GM19324 (cell line): Measurements from ENCODE around the gene TYW3.

Source experiments
- ATAC-seq: cut with Tn5 transposase; IDR thresholded peaks from one replicate; pipeline ENCODE4 v1.9.1; 2021; ENCODE audit warnings: mild to moderate bottlenecking, moderate library complexity; ENCODE audit not compliant: unreplicated experiment, low FRiP score

TYW3 gene, protein sequence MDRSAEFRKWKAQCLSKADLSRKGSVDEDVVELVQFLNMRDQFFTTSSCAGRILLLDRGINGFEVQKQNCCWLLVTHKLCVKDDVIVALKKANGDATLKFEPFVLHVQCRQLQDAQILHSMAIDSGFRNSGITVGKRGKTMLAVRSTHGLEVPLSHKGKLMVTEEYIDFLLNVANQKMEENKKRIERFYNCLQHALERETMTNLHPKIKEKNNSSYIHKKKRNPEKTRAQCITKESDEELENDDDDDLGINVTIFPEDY

DNA sequence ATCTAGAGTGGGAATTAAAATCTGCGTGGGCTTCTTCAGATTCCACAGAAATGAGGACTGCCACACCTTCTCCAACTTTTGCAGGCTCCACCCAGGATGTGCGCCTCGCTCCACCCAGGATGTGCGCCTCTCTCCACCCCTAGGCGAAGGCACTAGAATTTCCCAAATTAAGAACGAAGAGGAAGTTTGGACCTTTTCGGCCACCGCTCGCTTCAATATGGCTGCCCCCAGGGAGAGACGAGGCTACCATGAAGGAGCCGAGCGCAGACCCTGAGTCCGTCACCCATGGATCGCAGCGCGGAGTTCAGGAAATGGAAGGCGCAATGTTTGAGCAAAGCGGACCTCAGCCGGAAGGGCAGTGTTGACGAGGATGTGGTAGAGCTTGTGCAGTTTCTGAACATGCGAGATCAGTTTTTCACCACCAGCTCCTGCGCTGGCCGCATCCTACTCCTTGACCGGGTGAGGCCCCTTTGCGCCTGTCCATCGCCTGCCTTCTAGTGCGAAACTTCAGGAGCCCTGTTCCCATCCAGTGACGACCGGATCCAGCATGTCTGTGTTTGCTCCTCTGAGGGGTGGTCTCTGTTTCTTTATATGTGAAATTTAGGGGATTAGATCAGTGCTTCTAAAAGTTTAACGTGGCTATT is at the start of gene TYW3, which contains the start of gene CRYZ:
TYW3 (plus strand) TSS at position 193 of the 644 bp plus-strand sequence; CDS start at position 286, 93 bp downstream.
CRYZ (minus strand) TSS at position 91 of the 644 bp plus-strand sequence. CDS start 8,229 bp downstream, outside the sequence.
- ATAC-seq: peak; percentile 83

DNA sequence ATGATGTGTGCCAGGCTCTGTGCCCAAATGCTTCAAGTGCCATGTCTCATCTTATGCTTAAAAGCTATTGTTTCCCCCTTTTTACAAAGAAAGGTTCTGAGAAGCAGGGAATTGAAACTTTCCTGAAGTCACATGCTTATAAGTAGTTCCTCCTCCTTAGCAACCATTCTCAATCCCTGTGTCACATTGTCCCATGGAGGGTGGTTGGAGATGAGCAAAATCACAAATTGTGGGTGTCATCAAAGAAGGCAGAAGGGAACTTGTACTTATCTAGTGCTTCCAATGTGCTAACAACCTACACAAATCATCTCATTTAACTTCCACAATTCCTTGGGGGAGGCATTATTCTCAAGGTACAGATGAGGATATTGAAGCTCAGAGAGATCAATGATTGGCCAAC is 49.3 kb upstream of the TYW3 start:
- no peak for ATAC-seq

DNA sequence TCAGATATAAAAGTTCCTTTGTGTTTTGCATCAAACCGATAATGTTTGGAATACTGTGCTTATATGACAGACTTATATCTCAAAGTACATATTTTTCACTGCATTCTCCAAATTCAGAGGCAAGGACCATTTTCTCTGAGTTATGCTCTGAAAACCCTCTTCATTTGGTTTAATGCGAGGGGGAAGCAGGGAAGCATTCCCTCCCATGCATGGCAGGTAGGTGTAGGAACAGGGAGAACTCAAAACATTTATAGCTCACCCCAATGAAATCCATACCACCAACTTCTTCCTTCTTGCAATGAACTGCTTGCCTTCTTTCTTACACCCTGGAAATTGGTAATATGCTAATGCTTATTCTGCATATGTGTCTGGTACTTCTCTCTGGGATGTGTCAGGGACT is 48.7 kb upstream of the TYW3 start:
- ATAC-seq: no peak

DNA sequence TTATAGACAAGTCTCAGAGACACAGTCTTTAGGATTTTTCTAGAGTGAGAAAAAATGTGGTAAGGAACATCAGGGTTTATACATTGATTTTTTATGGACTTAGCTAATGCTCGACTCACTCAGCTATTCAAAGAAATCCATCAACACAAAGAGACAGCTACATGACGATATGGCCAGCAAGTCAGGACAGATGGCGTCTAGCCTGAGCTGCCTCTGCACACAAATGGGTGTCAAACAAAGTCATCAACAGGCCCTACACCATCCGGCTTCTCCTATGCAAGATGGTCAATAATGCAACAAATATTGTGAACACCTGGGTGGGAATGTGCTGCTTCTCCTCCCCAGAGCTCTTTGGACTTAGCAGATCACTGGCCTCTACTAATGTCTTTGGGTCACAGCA is 46.0 kb upstream of the TYW3 start:
- no peak for ATAC-seq

DNA sequence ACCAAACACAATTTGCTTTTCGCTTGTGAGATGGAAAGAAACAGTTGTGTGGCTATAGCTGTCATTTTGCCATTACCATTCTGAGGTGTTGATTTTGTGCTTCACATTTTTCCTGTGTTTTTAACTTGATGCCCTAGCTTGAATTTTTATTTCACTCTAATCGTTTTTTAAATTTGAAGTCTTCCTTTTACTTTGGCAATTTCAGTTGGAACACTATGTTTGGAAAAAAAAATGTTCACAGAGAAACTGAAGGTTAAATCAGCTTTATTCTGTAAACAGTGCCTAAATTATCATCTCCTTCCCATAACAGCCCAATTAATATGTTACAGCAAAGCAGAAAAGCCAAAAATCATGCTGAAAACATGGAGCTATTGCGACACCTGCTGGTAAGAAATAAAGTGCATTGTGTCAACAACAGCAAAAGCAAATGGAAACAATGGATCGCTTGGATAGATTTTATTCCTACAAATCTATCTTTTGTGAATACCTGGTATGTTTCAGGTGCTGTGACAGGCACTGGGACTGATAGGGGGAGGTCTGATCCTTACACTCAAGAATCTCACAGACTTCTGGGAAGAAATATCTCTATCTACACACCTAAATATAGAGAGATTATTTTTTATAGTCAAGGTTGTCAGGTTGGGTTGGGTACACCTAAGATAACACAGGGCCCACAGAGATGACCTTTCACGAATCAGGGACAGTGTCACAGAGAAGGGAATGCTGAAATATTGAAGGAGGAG is 43.2 kb upstream of the TYW3 start:
- no peak for ATAC-seq

DNA sequence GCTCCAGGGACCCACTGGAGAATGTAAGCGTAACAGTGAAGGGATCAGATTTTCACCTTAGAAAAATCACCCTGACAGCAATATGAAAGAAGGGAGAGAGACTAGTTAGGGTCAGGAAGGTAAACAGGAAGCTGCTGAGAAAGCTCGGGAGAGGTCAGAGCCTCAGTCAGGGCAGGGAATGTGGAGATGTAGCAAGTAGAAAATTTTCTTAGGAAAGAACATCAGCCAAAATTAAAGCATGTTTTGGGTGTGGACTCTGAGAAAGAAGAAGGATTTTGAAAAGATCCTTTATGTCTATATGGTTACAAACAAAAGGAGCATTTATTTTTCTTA is 42.6 kb upstream of the TYW3 start:
- ATAC-seq: no peak

DNA sequence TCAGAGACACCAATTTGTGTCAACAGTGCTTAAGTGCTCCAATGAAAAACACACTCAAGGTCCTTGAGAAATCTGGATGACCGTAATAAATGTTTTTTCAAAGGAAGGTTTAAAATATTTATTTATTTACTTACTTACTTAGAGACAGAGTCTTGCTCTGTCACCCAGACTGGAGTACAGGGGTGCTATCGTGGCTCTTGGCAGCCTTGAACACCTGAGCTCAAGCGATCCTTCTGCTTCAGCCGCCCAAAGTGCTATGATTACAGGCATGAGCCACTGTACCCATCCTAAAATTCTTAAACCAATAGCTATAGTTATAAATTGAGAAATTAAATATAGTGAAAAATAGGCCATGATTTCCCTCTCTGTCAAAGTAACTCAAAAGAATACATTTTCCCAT is 42.0 kb upstream of the TYW3 start:
- ATAC-seq: no peak

DNA sequence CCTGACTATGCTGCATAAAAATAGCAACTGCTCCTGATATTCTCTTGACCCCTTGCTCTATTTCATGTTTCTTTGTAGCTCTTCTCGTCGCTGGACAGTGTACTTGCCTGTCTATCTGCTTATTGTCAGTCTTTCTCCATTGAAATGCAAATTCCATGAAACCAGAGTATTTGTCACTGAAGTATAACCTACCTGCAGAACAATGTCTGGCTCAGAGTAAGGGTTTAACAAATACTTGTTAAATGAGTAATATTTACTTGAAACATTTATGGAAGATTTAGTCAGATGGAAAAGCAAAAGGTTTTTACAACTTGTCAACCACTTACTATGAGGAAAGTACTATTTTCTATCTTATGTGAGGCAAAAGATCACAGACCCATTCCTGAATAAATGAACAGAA is 39.5 kb upstream of the TYW3 start:
- no peak for ATAC-seq

DNA sequence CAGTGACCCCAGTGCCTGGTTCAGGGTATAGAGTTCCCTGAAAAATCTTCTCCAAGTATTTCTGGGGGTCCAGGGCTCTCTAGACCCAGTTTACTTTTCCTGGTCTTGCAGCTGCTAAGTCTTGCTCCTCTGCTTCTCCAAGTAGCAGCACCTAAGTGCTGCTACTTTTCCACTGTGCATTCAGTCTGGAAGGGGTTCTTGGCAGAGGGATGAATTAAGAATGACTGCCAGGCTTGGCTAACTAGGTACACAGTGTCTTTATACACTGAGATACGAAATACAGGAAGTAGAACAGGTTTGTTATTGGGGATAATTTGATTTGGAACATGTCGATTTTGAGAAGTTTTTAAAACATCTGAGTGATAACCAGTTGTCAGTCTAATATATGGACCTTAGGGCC is 35.1 kb upstream of the TYW3 start:
- ATAC-seq: no peak

DNA sequence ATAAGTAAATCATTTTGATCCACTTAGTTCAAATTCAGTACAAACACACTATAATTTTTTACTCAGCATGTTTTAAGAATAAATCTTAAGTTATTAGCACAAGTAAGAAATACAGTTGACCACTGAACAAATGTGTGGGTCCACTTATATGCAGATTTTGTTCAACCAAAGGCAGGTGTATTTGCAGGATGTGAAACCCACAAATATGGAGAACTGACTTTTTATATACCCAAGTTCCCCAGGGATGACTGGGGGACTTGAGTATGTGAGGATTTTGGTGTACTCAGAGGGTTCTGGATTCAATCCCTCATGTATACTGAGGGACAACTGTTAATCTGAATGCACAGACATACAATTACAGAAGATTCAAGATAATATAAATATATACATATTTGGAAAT is 33.6 kb upstream of the TYW3 start:
- ATAC-seq: no peak

DNA sequence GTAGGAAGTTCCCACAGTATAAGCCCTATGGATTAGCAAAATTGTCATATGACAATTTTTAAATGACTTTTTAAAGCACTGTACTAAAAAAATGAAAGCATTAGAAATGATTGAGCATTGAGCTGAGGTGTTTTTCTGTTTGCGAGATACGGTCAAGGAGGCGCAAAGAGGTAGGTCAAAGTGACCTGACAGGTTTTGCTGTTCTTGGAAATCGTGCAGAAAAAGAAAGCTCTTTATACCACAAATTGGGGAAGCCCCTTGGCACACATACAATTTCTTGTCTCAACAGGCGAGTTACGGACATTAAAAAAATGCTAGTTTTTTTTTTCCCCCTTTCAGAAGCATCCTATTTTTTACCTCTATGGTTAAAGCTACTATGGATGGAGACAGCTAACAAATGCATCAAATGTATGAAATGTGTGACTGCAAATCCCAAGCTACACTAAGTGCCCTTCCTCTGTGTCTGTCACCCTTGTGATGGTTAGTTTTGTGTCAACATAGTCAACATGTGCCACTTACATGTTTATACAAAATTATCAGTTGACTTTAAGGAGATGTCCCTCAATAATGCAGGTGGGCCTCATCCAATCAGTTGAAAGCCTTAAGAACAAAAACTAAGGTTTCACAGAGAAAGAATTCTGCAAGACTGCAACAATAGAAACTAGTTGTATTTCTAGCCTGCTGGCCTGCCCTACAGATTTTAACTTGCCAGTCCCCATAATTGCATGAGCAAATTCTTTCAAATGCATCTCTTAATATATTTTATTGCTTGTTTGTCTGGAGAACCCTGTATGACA is 29.4 kb upstream of the TYW3 start:
- no peak for ATAC-seq

DNA sequence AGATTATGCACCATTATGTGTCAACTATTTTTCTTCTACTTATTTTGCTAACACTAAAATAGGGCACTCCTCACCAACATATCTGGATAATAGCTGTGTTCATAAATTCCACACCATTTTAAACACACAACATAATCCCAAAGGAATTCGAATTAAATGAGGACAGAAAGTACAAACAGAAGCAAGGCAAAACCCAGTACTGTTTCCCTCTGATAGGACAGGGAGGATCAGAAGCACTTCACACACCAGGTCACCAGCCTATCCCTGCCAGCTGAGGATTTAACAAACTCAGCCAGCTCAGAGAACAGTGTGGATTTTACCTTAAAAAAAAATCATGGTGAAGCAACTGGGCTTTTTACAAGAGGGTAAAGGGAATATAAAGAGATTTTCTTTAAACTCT is 20.1 kb upstream of the TYW3 start:
- ATAC-seq: no peak

DNA sequence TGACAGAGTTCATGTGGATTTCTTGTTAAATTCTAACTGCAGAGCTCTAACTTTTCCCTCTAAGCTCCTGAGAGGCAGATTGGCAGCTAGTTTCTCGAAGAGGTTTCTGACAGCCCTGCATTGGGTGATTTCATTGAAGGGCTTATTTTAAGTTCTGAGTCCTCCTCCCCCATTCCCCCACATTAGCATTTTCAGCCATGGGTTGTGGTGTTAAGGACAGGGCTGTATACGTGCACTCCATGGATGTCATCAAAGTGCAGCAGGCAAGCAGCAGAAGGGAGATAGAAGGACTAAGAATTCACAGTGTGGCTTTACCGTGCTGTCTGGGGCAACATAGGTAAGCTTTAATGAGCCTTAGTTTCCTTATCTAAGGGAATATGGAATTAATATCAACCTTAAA is 19.1 kb upstream of the TYW3 start:
- no peak for ATAC-seq

DNA sequence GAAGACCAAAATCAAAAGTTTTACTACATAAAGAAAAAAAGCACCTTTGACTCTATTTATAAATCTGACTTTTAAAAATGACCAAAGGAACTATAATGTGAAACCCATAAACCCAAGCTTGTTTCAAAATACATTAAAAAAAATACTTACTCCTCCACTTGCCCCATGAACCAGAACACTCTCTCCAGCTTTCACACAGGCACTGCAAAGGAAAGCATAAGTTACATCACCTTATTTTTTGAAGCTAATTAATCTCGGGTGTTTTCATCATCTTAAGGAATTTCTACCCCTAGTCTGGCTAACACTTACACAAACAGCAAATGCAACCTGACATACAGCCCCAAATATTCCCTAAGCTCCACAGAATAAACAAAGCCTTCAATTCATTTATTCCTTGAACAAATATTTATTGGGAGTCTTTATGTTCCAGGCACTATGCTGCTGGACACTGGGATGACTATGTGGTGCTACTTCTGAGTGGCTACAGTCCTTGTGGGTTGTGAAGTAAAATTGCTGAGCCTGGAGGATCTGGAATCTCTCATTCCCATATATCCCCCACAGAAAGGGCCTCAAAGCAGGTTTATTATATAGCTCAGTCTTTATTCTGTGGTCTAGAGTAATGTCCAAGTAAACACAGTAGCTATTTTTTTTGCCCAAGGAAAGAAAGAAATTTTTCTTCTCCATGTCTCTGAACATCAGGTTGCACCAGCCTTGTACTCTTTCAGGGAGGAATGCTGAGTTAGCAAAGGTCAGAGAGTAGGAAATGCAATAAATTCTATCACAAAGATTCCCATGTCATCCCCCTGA is 18.3 kb upstream of the TYW3 start:
- no peak for ATAC-seq

DNA sequence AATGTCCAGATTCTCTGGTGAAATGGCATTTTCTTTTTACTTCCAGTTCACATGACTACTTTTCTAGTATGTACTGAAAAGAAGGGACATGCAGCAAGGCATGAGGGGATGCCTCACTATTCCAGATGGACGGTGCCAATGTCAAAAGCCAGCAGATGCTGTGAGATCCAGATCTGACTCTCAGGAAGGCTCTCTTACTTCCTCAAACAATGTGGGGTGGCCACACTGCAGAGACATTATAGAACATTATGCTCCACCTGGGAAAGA is 17.8 kb upstream of the TYW3 start:
- no peak for ATAC-seq

DNA sequence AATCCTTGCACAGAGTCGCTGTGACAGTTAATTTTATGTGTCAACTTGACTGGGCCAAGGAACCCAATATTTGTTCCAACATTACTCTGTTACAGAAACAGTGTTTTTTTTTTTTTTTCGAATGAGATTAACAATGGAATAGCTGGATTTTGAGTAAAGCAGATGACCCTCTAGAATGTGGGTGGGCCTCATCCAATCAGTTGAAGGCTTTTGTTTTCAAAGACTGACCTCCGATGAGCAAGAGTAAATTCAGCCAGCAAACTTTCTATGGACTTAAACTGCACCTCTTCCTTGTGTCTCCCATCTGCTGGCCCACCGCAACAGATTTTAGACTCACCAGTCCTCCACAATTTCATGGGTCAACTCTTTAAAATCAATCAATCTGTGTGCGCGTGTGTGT is 17.1 kb upstream of the TYW3 start:
- ATAC-seq: no peak

DNA sequence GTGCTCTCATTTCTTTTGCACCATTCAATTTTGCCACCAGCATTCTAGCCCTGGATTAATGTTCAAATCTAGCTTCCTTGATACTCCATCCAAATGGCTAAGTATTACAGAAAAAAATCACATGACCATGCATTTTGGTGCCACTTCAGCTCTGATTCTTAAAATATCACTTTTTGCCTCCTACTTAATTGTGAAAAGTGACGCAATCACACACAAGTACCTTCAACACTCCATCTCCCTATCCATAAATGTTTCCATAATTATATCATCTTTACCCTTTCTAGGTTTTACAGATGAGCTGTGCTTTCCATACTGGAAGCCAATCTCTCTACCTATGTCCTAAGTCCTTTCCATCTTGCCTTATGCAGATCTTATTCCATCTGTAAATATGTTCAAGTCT is 16.1 kb upstream of the TYW3 start:
- ATAC-seq: no peak

DNA sequence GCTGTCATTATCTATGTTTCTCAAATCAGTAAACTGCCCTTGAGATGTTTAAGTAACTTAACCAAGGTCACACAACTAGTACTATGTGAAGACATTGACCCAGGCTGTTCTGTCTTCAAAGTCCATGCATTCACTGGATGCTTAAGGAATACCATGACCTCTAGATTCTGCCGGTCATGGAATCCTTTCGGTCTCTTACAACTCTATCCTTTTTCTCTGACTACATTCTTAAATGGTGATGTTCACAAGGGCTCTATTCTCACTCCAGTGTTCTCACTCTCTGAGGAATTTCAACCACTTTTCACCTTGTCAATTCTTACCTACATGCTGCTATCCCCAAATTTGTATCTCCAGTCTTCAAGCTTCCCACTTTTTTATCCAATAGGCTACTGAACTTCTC is 15.3 kb upstream of the TYW3 start:
- no peak for ATAC-seq

DNA sequence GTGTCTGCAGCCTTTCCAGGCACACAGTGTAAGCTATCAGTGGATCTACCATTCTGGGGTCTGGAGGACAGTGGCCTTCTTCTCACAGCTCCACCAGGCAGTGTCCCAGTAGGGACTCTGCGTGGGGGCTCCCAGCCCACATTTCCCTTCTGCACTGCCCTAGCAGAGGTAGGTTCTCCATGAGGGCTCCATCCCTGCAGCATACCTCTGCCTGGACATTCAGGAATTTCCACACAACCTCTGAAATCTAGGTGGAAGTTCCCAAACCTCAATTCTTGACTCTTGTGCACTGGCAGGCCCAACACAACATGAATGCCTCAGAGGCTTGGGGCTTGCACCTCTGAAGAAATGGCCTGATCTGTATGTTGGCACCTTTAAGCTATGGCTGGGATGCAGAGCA is 6.9 kb upstream of the TYW3 start:
- no peak for ATAC-seq

DNA sequence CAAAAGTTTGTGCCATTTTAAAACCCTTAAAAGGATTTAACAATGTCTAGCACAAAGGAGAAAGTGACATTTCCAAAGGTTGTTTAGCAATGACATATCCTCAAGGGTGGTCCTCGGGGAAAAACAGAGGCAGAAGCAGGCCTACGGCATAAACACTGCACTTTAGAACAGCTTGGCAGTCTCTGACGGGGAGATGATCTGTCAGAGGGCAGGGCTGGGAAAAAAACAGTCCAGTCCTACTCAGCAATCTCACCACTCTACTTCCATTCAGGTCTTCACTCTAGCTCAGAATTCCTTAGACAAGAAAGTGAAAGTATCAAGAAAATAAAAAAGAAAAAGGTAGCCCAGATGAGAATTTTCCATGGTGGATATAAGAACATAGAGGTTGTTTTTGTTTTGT is 4.2 kb upstream of the TYW3 start:
- no peak for ATAC-seq
